Esophagus muscularis mucosa (tissue), 4 donors: ENCODE data around the gene ERGIC1. TPM values are rescaled to one million over a fixed set of nuclear protein-coding genes. Genes with fewer than 3 reads are reported as not detected.
A peak's percentile ranks its signal among the peaks of the same experiment; 100 is the strongest.

Source experiments
- DNase-seq: peaks from one replicate; pipeline ENCODE4 v3.0.0-alpha.2; 2017; ENCODE audit errors: extremely low spot score
- H3K27ac ChIP-seq, 4 donors: fragments of 200-600 bp; sonication (generic); replicated peaks in 1 of 4; 1 replicate in 3 of 4; 2 replicates in 1 of 4; pipeline ENCODE4 v1.5.1; 2016 to 2019; ENCODE audit warnings: mild to moderate bottlenecking in 1 of 4
- H3K27me3 ChIP-seq, 4 donors: fragments of 200-600 bp; sonication (generic); one replicate each; pipeline versions ENCODE4 v1.5.1 to v1.6.0; 2016 to 2019
- H3K36me3 ChIP-seq, 4 donors: fragments of 200-600 bp; sonication (generic); one replicate each; pipeline ENCODE4 v1.5.1; 2016 to 2019
- H3K4me1 ChIP-seq, 4 donors: fragments of 200-600 bp; sonication (generic); one replicate each; pipeline ENCODE4 v1.5.1; 2016 to 2019
- H3K4me3 ChIP-seq, 4 donors: fragments of 200-600 bp; sonication (generic); 1 replicate in 2 of 4; 2 replicates in 2 of 4; pipeline ENCODE4 v1.5.1; 2016 to 2019; ENCODE audit warnings: mild to moderate bottlenecking in 4 of 4, moderate library complexity in 1 of 4
- H3K9me3 ChIP-seq, 4 donors: fragments of 200-600 bp; sonication (generic); 1 replicate in 3 of 4; 2 replicates in 1 of 4; pipeline ENCODE4 v1.5.1; 2016 to 2019
- EP300 ChIP-seq: sonication (generic); formaldehyde crosslinking; IDR thresholded peaks from one replicate; pipeline ENCODE4 v1.6.1; 2017; ENCODE audit warnings: antibody characterized with exemption
- POLR2A ChIP-seq: fragments of 450-650 bp; IDR thresholded peaks from one replicate; pipeline ENCODE4 v1.6.1; 2017; ENCODE audit warnings: antibody characterized with exemption, moderate library complexity, mild to moderate bottlenecking, low read depth
- POLR2AphosphoS5 ChIP-seq, 2 donors: sonication (generic); formaldehyde crosslinking; IDR thresholded peaks; one replicate each; pipeline ENCODE4 v1.6.1; 2017; ENCODE audit warnings: antibody characterized with exemption in 2 of 2
- WGBS: methylation state at CpG from one replicate; pipeline ENCODE4 v1.1.5; 2018; 5-methylcytosine and 5-hydroxymethylcytosine counted together
- intact Hi-C: fragments of 100-400 bp; cut with DNase I; formaldehyde crosslinking; loops from one replicate; pipeline ENCODE4 v1.15.1; 2023
- total RNA-seq, 4 donors: library from RNA; depleted of rRNA; stranded (reverse); fragments of >200 nt; gene quantifications; one replicate each; pipeline versions ENCODE4 v1.1.0 to v1.2.1, GENCODE V29; 2016
- TF ChIP-seq, protein P1 (sequence below), 3 experiments: fragments of 200-600 bp in 2 of 3; fragments of 450-650 bp in 1 of 3; sonication (generic) in 2 of 3; IDR thresholded peaks; one replicate each; pipeline ENCODE4 v1.5.1; 2017 to 2019; ENCODE audit warnings: antibody characterized with exemption in 3 of 3, mild to moderate bottlenecking in 2 of 3, moderate library complexity in 1 of 3

The ERGIC1 gene
- total RNA-seq, 4 donors from 2014 or later = 105 to 161 (median 145) TPM

DNA sequence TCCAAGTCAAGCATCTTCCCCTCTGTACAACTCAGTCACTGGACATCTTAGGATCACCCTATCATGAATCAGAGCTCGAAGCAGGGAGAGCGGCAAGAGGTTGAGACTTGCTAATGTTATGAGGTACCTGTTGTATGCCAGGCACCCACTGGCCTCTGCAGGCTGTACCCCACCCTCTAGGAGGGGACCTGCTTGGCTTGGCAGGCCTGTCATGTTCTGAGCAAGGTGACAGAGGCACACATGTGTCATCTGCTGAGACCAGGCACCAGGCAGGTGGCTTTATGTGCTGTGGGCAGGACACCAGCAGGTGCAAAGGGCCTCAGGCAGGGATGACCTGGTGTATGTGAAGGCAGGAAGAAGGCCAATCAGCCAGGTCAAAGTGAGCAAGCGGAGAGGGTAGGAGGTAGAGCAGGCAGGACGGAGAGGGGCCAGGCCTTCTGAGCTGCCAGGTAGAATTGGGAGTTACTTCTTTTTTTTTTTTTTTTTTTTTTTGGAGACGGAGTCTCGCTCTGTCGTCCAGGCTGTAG lies 64.9 kb downstream of the ERGIC1 start:
- peak overlapping the region; percentile 90 to 99 (median 96) for H3K27ac ChIP-seq

DNA sequence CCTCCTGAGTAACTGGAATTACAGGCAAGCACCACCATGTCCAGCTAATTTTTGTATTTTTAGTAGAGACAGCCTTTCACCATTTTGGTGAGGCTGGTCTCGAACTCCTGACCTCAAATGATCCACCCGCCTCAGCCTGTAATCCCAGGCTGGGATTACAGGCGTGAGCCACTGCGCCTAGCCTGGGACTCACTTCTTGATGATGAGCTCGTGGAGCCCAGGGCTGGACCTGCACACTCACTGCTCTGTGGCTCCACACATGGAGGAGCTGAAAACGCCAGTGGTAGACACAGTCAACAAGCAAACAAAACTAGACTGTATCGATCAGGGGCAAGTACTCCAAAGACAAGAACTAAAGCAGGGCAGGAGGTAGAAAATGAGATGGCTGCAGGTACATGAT lies 65.4 kb downstream of the ERGIC1 start:
- intact Hi-C loops = no loop called here
- Histone ChIP-seq H3K27ac (peak overlapping the region; percentile 90 to 99 (median 96)), H3K4me1 (peaks cover 60 to 89% (median 80%) of the 10 kb centered on the region in 4 donors), H3K36me3 (peaks cover 0 to 11% (median 5%) of the 10 kb centered on the region in 4 donors), H3K9me3 (no peaks in the 10 kb centered on the region), H3K4me3 (no peak overlapping the region), H3K27me3 (no peaks in the 10 kb centered on the region)
- no peak for DNase-seq
- TF ChIP-seq, protein P1, sequence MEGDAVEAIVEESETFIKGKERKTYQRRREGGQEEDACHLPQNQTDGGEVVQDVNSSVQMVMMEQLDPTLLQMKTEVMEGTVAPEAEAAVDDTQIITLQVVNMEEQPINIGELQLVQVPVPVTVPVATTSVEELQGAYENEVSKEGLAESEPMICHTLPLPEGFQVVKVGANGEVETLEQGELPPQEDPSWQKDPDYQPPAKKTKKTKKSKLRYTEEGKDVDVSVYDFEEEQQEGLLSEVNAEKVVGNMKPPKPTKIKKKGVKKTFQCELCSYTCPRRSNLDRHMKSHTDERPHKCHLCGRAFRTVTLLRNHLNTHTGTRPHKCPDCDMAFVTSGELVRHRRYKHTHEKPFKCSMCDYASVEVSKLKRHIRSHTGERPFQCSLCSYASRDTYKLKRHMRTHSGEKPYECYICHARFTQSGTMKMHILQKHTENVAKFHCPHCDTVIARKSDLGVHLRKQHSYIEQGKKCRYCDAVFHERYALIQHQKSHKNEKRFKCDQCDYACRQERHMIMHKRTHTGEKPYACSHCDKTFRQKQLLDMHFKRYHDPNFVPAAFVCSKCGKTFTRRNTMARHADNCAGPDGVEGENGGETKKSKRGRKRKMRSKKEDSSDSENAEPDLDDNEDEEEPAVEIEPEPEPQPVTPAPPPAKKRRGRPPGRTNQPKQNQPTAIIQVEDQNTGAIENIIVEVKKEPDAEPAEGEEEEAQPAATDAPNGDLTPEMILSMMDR (IDR thresholded peaks at IDR 0.05) = no peak
- no peak for TF ChIP-seq POLR2A
- no peak for TF ChIP-seq POLR2AphosphoS5 (IDR thresholded peaks at IDR 0.05)
- no peak for TF ChIP-seq EP300
- 95% methylated on average over 7 of the region's 7 CpGs for WGBS

More for the DNA sequence above, 64.9 kb downstream of the ERGIC1 start:
- DNase-seq = no peak
- intact Hi-C loops = no loop called here
- Histone ChIP-seq H3K9me3 (no peaks in the 10 kb centered on the region), H3K4me3 (no peak overlapping the region), H3K4me1 (peaks cover 55 to 83% (median 74%) of the 10 kb centered on the region in 4 donors), H3K27me3 (no peaks in the 10 kb centered on the region), H3K36me3 (peaks cover 0 to 11% (median 5%) of the 10 kb centered on the region in 4 donors)
- no peak for TF ChIP-seq EP300
- TF ChIP-seq, protein P1 (IDR thresholded peaks at IDR 0.05) = no peak
- TF ChIP-seq POLR2AphosphoS5 (IDR thresholded peaks at IDR 0.05) = no peak
- WGBS = 91% methylated on average over 7 of the region's 7 CpGs

DNA sequence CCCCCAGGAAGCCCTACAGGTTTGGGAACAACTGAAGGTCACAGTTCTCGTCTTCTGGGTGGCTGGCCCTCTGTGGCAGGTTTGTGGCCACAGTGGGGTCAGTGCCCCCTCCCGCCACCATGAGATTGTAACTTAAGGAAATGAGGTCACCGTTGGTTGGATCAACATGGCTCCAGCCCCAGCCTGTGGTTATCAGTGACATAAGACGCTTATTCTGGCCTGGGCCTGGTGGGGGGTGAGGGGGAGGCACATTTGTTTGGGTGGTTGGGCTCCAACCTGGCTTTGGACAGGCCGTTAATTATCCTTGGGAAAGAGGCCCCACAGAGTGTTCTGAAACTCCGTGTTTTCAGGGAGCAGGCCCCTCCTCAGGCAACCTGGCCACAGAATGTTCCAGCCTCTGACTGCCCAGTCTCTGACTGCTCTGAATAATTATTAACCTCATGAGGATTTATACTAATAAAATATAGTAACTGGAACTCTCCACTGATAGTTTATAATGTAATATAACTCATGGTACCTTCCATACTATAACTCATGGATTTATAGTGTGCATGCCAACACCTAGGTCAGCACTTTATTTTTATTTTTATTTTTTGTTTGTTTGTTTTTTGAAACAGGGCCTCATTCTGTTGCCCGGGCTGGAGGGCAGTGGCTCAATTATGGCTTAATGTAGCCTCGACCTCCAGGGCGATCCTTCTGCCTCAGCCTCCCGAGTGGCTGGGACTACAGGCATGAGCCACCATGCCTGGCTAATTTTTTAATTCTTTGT lies 67.1 kb downstream of the ERGIC1 start:
- 58% methylated on average over 10 of the region's 10 CpGs for WGBS
- intact Hi-C loops = no loop called here
- Histone ChIP-seq H3K27me3 (no peaks in the 10 kb centered on the region), H3K36me3 (peaks cover 0 to 11% (median 5%) of the 10 kb centered on the region in 4 donors), H3K4me3 (no peak overlapping the region), H3K9me3 (no peaks in the 10 kb centered on the region), H3K27ac (peak overlapping the region; percentile 90 to 99 (median 96)), H3K4me1 (peaks cover 76 to 96% (median 92%) of the 10 kb centered on the region in 4 donors)
- TF ChIP-seq, protein P1 (IDR thresholded peaks at IDR 0.05) = no peak
- peak; percentile 77 for TF ChIP-seq EP300
- peak; percentile 59 to 78 for TF ChIP-seq POLR2AphosphoS5 (IDR thresholded peaks at IDR 0.05)
- TF ChIP-seq POLR2A = no peak
- DNase-seq = no peak

DNA sequence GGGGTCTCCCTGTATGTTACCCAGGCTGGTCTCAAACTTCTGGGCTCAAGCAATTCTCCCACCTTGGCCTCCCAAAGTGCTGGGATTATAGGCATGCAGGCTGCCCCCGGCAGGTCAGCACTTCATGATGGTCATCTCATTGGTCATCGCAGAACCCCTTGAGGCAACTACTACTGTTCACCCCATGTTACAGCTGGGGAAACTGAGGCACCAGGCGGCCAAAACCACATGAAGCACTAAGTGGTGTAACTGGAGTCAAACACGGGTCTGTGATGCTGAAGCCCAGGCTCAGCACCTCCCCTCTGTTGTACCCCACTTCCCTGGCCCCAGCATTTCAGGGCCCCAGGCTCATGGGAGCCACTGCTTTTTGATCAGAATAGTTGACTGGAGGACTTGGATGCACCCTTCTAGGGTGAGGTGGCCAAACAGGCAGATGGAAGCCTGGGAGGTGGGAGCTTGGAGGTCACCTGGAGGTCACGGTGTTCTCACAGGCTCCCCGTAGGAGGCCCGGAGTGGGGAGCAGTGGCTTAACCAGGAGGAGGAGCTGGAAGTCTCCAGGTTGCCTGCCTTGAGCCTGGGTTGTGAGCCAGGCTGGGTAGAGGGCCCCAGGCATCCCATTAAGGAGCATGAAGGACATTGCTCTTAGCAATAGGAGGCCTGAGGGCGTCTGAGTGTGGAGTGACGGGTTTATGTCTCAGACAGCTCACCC lies 67.9 kb downstream of the ERGIC1 start:
- WGBS = 70% methylated on average over 8 of the region's 9 CpGs

More for the DNA sequence above, 67.9 kb downstream of the ERGIC1 start:
- Histone ChIP-seq H3K36me3 (peaks cover 0 to 11% (median 5%) of the 10 kb centered on the region in 4 donors), H3K4me1 (peaks cover 75 to 96% (median 92%) of the 10 kb centered on the region in 4 donors), H3K9me3 (no peaks in the 10 kb centered on the region), H3K27me3 (no peaks in the 10 kb centered on the region), H3K27ac (peak overlapping the region; percentile 90 to 99 (median 96)), H3K4me3 (no peak overlapping the region)
- intact Hi-C loops = loop anchor here (2.0 kb wide), 2 partner anchors 33 to 131 kb away; partner anchors contain the start of gene DUSP1
- DNase-seq = no peak
- TF ChIP-seq POLR2A (no peak), EP300 (no peak), POLR2AphosphoS5 (IDR thresholded peaks at IDR 0.05) (no peak)
- TF ChIP-seq, protein P1 (IDR thresholded peaks at IDR 0.05) = no peak
